Epithelial cell of prostate (primary cell): ENCODE data around the gene USP4.
A peak's percentile ranks its signal among the peaks of the same experiment; 100 is the strongest.
"Not testable (repeated sequence)": the region's sequence is repeated elsewhere in the genome, so short reads cannot be mapped to it uniquely, and the experiment has no call there.

ENCODE experiments used
- DNase-seq: peaks from one replicate; pipeline ENCODE4 v3.0.0-alpha.2; 2011; ENCODE audit warnings: low read depth, low spot score
- H3K27ac ChIP-seq: fragments of 450-650 bp; 2 replicates; pipeline ENCODE4 v1.5.1; 2017; ENCODE audit warnings: mild to moderate bottlenecking

USP4 gene

GRCh38 chr3:49339941-49340800, at the start of gene USP4:
TSS of gene USP4 (minus strand) at chr3:49340053. CDS start at chr3:49340024, 29 bp downstream.
- peak within 1 kb of the TSS; percentile 89 for H3K27ac ChIP-seq
- DNase-seq = no peak

- DNase-seq = no peak
Observed at GRCh38 chr3:49389297-49389696, 49.4 kb upstream of the USP4 start.

GRCh38 chr3:49388289-49388820, 48.5 kb upstream of the USP4 start:
- peak overlapping the region; percentile 60 for H3K27ac ChIP-seq
- DNase-seq = no peak

More at GRCh38 chr3:49389297-49389696, 49.4 kb upstream of the USP4 start:
- H3K27ac ChIP-seq = peak overlapping the region; percentile 60

- peak; percentile 44 for DNase-seq
- peak overlapping the region; percentile 60 for H3K27ac ChIP-seq
Observed at GRCh38 chr3:49387721-49388120, 47.9 kb upstream of the USP4 start.

GRCh38 chr3:49386056-49386756, 46.4 kb upstream of the USP4 start:
- H3K27ac ChIP-seq = no peak overlapping the region
- no peak for DNase-seq

GRCh38 chr3:49385617-49386016, 45.8 kb upstream of the USP4 start:
- no peak overlapping the region for H3K27ac ChIP-seq
- no peak for DNase-seq

- H3K27ac ChIP-seq = no peak overlapping the region
- DNase-seq = no peak
Observed at GRCh38 chr3:49383387-49383786, 43.5 kb upstream of the USP4 start.

GRCh38 chr3:49378249-49378895, 38.5 kb upstream of the USP4 start:
- DNase-seq = no peak
- H3K27ac ChIP-seq = peak overlapping the region; percentile 71

- H3K27ac ChIP-seq = peak overlapping the region; percentile 71
- no peak for DNase-seq
Observed at GRCh38 chr3:49377483-49377882, 37.6 kb upstream of the USP4 start.

- no peak for DNase-seq
- H3K27ac ChIP-seq = no peak overlapping the region
Observed at GRCh38 chr3:49371946-49372345, 32.1 kb upstream of the USP4 start.

GRCh38 chr3:49370585-49371290, 30.9 kb upstream of the USP4 start:
- DNase-seq = no peak
- no peak overlapping the region for H3K27ac ChIP-seq

- no peak overlapping the region for H3K27ac ChIP-seq
- DNase-seq = no peak
Observed at GRCh38 chr3:49362561-49362960, 22.7 kb upstream of the USP4 start.

- DNase-seq = no peak
- H3K27ac ChIP-seq = peak overlapping the region; percentile 93
Observed at GRCh38 chr3:49359623-49360022, 19.8 kb upstream of the USP4 start.

GRCh38 chr3:49358884-49359225, 19.0 kb upstream of the USP4 start:
- no peak for DNase-seq

GRCh38 chr3:49358217-49358883, 18.5 kb upstream of the USP4 start, which contains the start of gene GPX1:
TSS of gene GPX1 (minus strand) at chr3:49358353. CDS start at chr3:49358278, 75 bp downstream.
- DNase-seq = peak; percentile 81
- peak within 1 kb of the TSS; percentile 93 for H3K27ac ChIP-seq

More at GRCh38 chr3:49358884-49359225, 19.0 kb upstream of the USP4 start:
- peak overlapping the region; percentile 93 for H3K27ac ChIP-seq

- not testable (repeated sequence) for DNase-seq
Observed at GRCh38 chr3:49357443-49358216, 17.8 kb upstream of the USP4 start.

GRCh38 chr3:49357095-49357442, 17.2 kb upstream of the USP4 start:
- H3K27ac ChIP-seq = peak overlapping the region; percentile 93
- not testable (repeated sequence) for DNase-seq

More at GRCh38 chr3:49357443-49358216, 17.8 kb upstream of the USP4 start:
- H3K27ac ChIP-seq = peak overlapping the region; percentile 93

GRCh38 chr3:49352890-49353421, 13.1 kb upstream of the USP4 start:
- H3K27ac ChIP-seq = peak overlapping the region; percentile 92
- DNase-seq = no peak
